B cell (primary cell): ENCODE measurements around the gene SLC39A11. TPM values are rescaled to one million over a fixed set of nuclear protein-coding genes. Genes with fewer than 3 reads are reported as not detected.

Source experiments
- ATAC-seq: fragments of 200-7000 bp; cut with Tn5 transposase; one replicate; pipeline ENCODE4 v1.10.0; 2021; ENCODE audit warnings: low read depth, mild to moderate bottlenecking, moderate number of reproducible peaks, moderate library complexity
- CTCF ChIA-PET: fragments of 350-600 bp; sonication (Branson Sonifier 250); formaldehyde crosslinking; loops from one replicate; lab custom pipeline; 2021; ENCODE audit warnings: antibody characterized with exemption, inconsistent platforms; lab: Charles Lee
- POLR2A ChIA-PET: fragments of 350-600 bp; sonication (Branson Sonifier 250); formaldehyde crosslinking; loops from one replicate; lab custom pipeline; 2021; ENCODE audit warnings: antibody characterized with exemption; lab: Charles Lee
- DNase-seq: peaks from one replicate; pipeline ENCODE4 v3.0.0; 2013
- H2AFZ ChIP-seq: 2 replicates; pipeline ENCODE4 v1.6.1; 2012; ENCODE audit warnings: mild to moderate bottlenecking, low read depth, low read length; ENCODE audit not compliant: insufficient read depth, poor library complexity, severe bottlenecking
- H3K27ac ChIP-seq, 2 donors: 1 replicate in 1 of 2; 2 replicates in 1 of 2; pipeline ENCODE4 v1.5.1; 2012 to 2013; ENCODE audit warnings: low read length in 2 of 2, mild to moderate bottlenecking in 2 of 2, moderate library complexity in 1 of 2
- H3K27me3 ChIP-seq, 4 experiments: fragments of 200-600 bp in 1 of 4; sonication (generic) in 1 of 4; replicated peaks in 1 of 4; 1 replicate in 2 of 4; 2 replicates in 2 of 4; pipeline versions ENCODE4 v1.6.1 to v1.7.0; 2013 to 2016; ENCODE audit warnings: low read length in 3 of 4, mild to moderate bottlenecking in 2 of 4, mixed read lengths in 1 of 4, moderate library complexity in 1 of 4; ENCODE audit not compliant: insufficient read depth in 4 of 4, control insufficient read depth in 3 of 4; ENCODE audit errors: control extremely low read depth in 1 of 4
- H3K36me3 ChIP-seq, 2 experiments: replicated peaks in 1 of 2; 1 replicate in 1 of 2; 2 replicates in 1 of 2; pipeline versions ENCODE4 v1.6.1 to v1.7.1; 2013; ENCODE audit warnings: low read length in 1 of 2; ENCODE audit not compliant: insufficient read depth in 2 of 2, control insufficient read depth in 1 of 2; ENCODE audit errors: control extremely low read depth in 1 of 2, extremely low read depth in 1 of 2
- H3K4me1 ChIP-seq, 2 donors: fragments of 200-600 bp in 1 of 2; sonication (generic) in 1 of 2; 1 replicate in 1 of 2; 2 replicates in 1 of 2; pipeline versions ENCODE4 v1.5.1 to v1.6.1; 2013 to 2017; ENCODE audit warnings: low read length in 2 of 2; ENCODE audit not compliant: control insufficient read depth in 2 of 2, insufficient read depth in 2 of 2
- H3K4me2 ChIP-seq: replicated peaks from 2 replicates; pipeline ENCODE3; 2012; ENCODE audit warnings: mild to moderate bottlenecking, low read depth, low read length; ENCODE audit not compliant: poor library complexity, severe bottlenecking
- H3K4me3 ChIP-seq, 5 experiments: fragments of 200-600 bp in 1 of 5; sonication (generic) in 1 of 5; 1 replicate in 3 of 5; 2 replicates in 2 of 5; pipeline versions ENCODE4 v1.5.1 to v1.7.0; 2011 to 2016; ENCODE audit warnings: low read length in 4 of 5, mild to moderate bottlenecking in 4 of 5, low read depth in 2 of 5, control low read depth in 1 of 5, moderate library complexity in 1 of 5; ENCODE audit not compliant: insufficient read depth in 1 of 5; ENCODE audit errors: control extremely low read depth in 1 of 5, extremely low read depth in 1 of 5
- H3K79me2 ChIP-seq: fragments of 200-600 bp; sonication (generic); one replicate; pipeline ENCODE4 v1.6.0; 2016; ENCODE audit warnings: low read length; ENCODE audit not compliant: control insufficient read depth, insufficient read depth
- H3K9ac ChIP-seq: fragments of 200-600 bp; sonication (generic); 2 replicates; pipeline ENCODE4 v1.6.1; 2017; ENCODE audit warnings: mild to moderate bottlenecking, low read length, moderate library complexity
- H3K9me3 ChIP-seq, 3 donors: one replicate each; pipeline versions ENCODE4 v1.6.1 to v1.7.1; 2013; ENCODE audit warnings: low read length in 2 of 3; ENCODE audit not compliant: control insufficient read depth in 2 of 3, insufficient read depth in 1 of 3; ENCODE audit errors: control extremely low read depth in 1 of 3
- H4K20me1 ChIP-seq: 2 replicates; pipeline ENCODE4 v1.6.0; 2012; ENCODE audit warnings: mild to moderate bottlenecking, low read length; ENCODE audit not compliant: insufficient read depth, control insufficient read depth, poor library complexity, severe bottlenecking
- H3K27ac Mint-ChIP-seq: one replicate; pipeline ENCODE4 v1.8.0; 2021; ENCODE audit warnings: mixed read lengths
- H3K27me3 Mint-ChIP-seq: one replicate; pipeline ENCODE4 v1.8.0; 2021; ENCODE audit warnings: mixed read lengths
- H3K4me1 Mint-ChIP-seq: one replicate; pipeline ENCODE4 v1.8.0; 2021; ENCODE audit warnings: mixed read lengths
- H3K4me3 Mint-ChIP-seq: one replicate; pipeline ENCODE4 v1.8.0; 2021; ENCODE audit warnings: mixed read lengths
- H3K9me3 Mint-ChIP-seq: one replicate; pipeline ENCODE4 v1.8.0; 2022; ENCODE audit warnings: mixed read lengths; ENCODE audit not compliant: insufficient read depth
- CTCF ChIP-seq: fragments of 200-600 bp; IDR thresholded peaks from one replicate; pipeline ENCODE4 v1.8.0; 2022; ENCODE audit warnings: antibody characterized with exemption, mild to moderate bottlenecking
- EZH2 ChIP-seq: IDR thresholded peaks from 2 replicates; pipeline ENCODE4 v1.6.1; 2012; ENCODE audit warnings: borderline replicate concordance, low read depth, mild to moderate bottlenecking, moderate library complexity, low read length; ENCODE audit not compliant: insufficient read depth, poor library complexity, severe bottlenecking
- WGBS: methylation state at CpG from one replicate; pipeline ENCODE4 v1.1.5; 2013; ENCODE audit warnings: missing lambda C conversion rate; ENCODE audit not compliant: insufficient coverage; 5-methylcytosine and 5-hydroxymethylcytosine counted together
- intact Hi-C: fragments of 100-400 bp; cut with micrococcal nuclease; formaldehyde crosslinking; loops from one replicate; pipeline ENCODE4 v1.10.0; 2022
- polyA plus RNA-seq: library from polyadenylated mRNA; depleted of rRNA; stranded (reverse); fragments of >200 nt; gene quantifications from 2 replicates; pipeline ENCODE4 v1.2.3, GENCODE V29; 2012
- total RNA-seq, 2 donors: library from RNA; stranded (reverse); fragments of 120-200 nt in 1 of 2; gene quantifications; 1 replicate in 1 of 2; 2 replicates in 1 of 2; pipeline versions ENCODE4 v1.2.3 to v1.2.4, GENCODE V29; 2013 to 2022

SLC39A11 gene
- total and polyA plus RNA-seq, 2 donors (not counting 1 experiment from before 2014, with no cell fraction given) = 6.9 to 39.6 TPM

DNA sequence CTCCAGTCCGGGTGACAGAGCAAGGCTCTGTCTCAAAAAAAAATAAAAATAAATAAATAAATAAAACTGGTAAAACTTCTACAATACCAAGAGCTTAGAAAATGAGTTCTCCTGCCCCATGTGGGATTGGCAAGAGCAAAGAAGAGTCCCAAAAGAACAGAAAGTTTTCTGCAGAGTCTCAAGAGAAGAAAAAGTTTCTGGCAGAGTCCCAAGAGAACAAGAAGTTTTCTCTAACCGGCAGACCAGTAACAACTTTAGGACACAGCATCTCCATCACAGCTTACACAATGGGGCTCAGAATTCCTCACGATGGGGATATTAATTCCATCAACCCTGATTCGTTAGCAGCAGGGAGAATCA, 1.1 kb downstream of the SLC39A11 start:
- CTCF ChIA-PET = no interaction called here
- Histone ChIP-seq H3K4me3 (peak overlapping the region in 4 of 5 experiments; percentile 22 to 80 (median 74)), H3K79me2 (no peaks in the 10 kb centered on the region), H3K36me3 (peaks cover 2 to 9% of the 10 kb centered on the region in 2 experiments), H3K4me2 (peak overlapping the region; percentile 76), H3K4me1 (peaks cover 7 to 16% of the 10 kb centered on the region in 2 donors), H3K27ac (no peak overlapping the region), H3K27me3 (peaks cover 0 to under 1% (median 0%) of the 10 kb centered on the region in 4 experiments), H3K9me3 (no peaks in the 10 kb centered on the region), H4K20me1 (no peaks in the 10 kb centered on the region), H2AFZ (peak overlapping the region; percentile 89), H3K9ac (peak overlapping the region; percentile 77)
- no peak for TF ChIP-seq CTCF
- TF ChIP-seq EZH2 = no peak
- WGBS = 19% methylated on average over 3 of the region's 4 CpGs
- POLR2A ChIA-PET = no interaction called here
- Mint-ChIP-seq H3K27me3 (peaks cover 8% of the 10 kb centered on the region), H3K27ac (no peak overlapping the region), H3K4me1 (peaks cover 39% of the 10 kb centered on the region), H3K4me3 (peak overlapping the region; percentile 91), H3K9me3 (no peaks in the 10 kb centered on the region)
- DNase-seq (no peak), ATAC-seq (no peak)
- intact Hi-C loops = loop anchor here (5.0 kb wide), 1 partner anchor 1111 kb away; the partner anchor contains the start of gene RPL38

DNA sequence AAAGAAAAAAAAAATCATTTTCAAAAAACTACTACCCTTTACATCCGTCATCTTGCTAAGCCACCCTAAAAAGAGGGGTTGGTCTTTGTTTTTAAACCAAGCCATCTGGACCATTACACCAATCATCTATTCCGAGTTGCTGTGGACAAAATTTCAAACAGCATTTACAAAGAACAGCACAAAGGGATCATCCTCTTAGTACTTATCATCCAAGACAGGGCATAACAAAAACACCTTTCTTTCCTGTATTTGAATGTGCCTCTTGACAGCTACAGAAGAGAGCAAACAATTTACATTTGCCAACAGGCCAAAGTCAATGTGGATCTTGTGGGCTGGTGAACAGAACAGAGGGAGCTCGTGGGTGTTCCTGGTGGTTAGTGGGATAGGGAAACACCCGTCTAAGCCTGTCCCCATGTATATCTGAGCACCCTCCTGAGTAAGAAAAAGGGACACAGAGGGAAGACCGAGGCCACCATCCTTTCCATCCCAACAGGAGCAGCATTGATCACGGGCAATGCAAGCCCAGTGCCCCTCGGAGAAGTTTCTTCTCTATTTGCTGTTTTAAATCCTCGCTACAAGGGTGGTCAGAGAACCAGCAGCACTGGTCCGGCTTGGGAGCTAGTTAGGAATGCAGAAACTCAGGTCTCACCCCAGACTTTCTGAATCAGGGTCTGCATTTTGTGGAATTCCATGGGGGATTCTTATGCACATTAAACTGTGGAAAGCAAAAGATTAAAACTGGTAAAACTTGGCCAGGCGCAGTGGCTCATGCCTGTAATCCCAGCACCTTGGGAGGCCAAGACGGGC, 1.9 kb downstream of the SLC39A11 start:
- intact Hi-C loops = loop anchor here (5.0 kb wide), 1 partner anchor 1112 kb away; the partner anchor contains the start of gene RPL38
- Histone ChIP-seq H3K4me3 (no peak overlapping the region), H3K79me2 (no peaks in the 10 kb centered on the region), H2AFZ (no peak overlapping the region), H3K4me1 (peaks cover 7 to 16% of the 10 kb centered on the region in 2 donors), H3K27me3 (no peaks in the 10 kb centered on the region), H4K20me1 (no peaks in the 10 kb centered on the region), H3K36me3 (peaks cover 2 to 13% of the 10 kb centered on the region in 2 experiments), H3K4me2 (no peak overlapping the region), H3K27ac (no peak overlapping the region), H3K9ac (no peak overlapping the region), H3K9me3 (no peaks in the 10 kb centered on the region)
- Mint-ChIP-seq H3K4me3 (peak overlapping the region; percentile 27), H3K4me1 (peaks cover 38% of the 10 kb centered on the region), H3K27me3 (peaks cover 5% of the 10 kb centered on the region), H3K27ac (no peak overlapping the region), H3K9me3 (no peaks in the 10 kb centered on the region)
- no peak for DNase-seq
- ATAC-seq = no peak
- ChIA-PET POLR2A (no interaction called here), CTCF (no interaction called here)
- no peak for TF ChIP-seq EZH2
- no peak for TF ChIP-seq CTCF
- WGBS = 94% methylated on average over 9 of the region's 11 CpGs
